SHP77 (cell line): ENCODE results near the gene DMRTC2.

Experiments
- DNase-seq, 2 experiments: peaks; one replicate each; lab custom pipeline; 2025; lab: John Stamatoyannopoulos, UW

The DMRTC2 gene

DNA sequence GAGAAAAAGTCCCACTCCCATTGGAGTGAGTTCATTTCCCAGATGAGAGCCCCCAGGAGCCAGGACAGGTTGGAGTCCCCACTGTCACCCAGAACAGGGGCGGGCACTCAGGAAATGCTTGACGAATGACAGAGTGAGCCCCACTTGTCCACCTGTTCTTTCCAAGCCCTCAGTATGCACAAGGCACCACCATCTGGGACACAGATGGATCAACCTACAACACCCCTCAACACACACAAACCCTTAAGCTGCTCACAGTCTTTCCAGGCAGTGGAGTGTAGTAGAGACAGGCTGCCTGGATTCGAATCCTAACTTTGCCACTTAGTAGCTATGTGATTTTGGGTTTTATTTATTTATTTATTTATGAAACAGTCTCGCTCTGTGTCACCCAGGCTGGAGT, 46.1 kb downstream of the DMRTC2 start:
- DNase-seq: no peak

- no peak for DNase-seq
Observed at GRCh38 chr19:41892173-41892902, 47.5 kb downstream of the DMRTC2 start.

GRCh38 chr19:41893899-41894298, 49.1 kb downstream of the DMRTC2 start:
- no peak for DNase-seq

DNA sequence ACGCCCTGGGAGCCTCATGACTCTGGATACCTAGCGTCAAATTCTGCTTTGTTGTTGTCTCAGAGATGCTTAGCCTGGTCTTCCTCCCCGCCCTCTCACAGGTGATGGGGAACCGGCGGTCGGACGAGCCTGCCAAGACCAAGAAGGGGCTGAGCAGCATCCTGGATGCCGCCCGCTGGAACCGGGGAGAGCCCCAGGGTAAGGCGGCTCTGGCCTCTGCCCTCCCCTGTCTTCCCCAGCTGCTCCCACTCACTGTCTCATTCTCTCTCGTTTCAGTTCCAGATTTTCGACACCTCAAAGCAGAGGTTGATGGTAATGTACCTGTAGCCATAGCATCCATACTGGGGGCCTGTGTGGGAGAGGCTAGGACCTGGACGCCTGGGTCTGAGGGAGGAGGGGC, 49.5 kb downstream of the DMRTC2 start:
- no peak for DNase-seq

DNA sequence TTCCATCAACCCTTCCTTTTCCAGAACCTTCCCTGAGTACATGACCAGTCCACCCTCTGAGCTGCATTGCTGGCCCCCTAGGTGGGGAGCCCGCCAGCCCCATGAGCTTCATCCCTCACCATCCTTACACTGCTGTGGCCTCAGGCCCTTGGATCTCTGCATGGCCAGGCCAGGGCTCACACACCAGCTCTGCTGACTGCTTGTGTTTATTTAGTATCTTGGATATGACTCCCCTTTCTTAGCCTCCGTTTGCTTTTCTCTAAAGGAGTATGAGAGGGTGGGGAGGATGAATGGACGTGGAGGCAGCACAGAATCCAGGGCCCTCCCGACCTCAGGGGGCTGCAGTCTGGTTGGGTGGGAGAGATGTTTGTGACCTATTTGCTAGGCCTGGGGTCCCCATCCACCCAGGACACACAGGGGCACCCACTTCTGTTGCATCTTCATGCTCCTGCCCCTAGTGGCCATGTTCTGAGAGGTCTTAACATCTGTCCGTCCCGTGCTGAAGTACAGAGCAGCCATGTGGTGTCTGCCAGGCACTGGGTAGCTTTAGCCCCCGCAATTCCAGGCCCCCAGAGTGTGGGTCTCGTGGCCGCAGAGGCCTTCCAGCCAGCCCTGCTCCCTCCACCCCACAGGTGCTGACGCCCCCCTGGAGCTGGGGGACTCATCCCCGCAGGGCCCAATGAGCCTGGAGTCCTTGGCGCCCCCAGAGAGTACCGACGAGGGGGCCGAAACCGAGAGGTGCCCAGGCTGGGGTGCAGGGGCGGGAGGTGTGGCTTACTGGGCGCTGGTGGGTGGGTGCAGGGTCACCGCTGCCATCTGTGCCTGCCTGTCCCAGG, 51.1 kb downstream of the DMRTC2 start:
- no peak for DNase-seq

GRCh38 chr19:41896581-41896942, 51.7 kb downstream of the DMRTC2 start:
- no peak for DNase-seq

DNA sequence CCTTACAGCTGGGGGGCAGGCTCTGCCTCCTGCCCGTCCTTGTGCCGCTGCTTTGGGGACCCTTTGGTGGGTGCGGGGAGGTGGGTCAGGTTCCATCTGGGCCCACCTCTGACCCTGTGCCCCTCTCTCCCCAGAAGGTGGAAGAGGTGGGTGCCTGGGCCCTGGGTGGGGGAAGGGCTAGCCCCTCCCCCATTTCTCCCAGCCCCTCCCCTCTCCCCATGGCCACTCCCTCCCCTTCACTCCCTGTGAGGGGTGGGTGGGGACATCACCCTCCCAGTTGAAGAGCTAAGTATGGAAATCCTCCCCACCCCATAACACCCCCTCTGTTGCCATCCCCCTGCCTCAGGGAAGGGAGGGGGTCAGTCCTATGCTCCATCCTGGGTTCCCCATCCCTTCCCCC, 52.3 kb downstream of the DMRTC2 start:
- no peak for DNase-seq

GRCh38 chr19:41897820-41898219, 53.0 kb downstream of the DMRTC2 start:
- DNase-seq: no peak

DNA sequence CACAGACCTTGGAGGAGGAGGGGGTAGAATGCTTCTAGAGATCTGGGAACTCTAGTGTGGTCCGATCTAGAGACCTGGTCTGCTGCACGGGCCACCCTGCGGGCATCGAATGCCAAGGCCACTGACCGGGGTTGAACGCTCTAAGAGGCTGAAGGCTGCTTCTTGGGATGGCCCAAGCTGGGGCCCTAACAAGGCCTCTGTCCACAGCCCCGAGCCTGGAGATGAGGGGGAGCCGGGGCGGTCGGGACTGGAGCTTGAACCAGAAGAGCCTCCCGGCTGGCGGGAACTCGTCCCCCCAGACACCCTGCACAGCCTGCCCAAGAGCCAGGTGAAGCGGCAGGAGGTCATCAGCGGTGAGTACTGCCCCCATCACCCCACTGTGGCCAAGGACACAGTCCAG, 53.4 kb downstream of the DMRTC2 start:
- no peak for DNase-seq
